Measurements from ENCODE around the gene HSPA1L.
A peak's percentile ranks its signal among the peaks of the same experiment; 100 is the strongest.
"Not testable (repeated sequence)": the region's sequence is repeated elsewhere in the genome, so short reads cannot be mapped to it uniquely, and the experiment has no call there.

The HSPA1L gene

DNA sequence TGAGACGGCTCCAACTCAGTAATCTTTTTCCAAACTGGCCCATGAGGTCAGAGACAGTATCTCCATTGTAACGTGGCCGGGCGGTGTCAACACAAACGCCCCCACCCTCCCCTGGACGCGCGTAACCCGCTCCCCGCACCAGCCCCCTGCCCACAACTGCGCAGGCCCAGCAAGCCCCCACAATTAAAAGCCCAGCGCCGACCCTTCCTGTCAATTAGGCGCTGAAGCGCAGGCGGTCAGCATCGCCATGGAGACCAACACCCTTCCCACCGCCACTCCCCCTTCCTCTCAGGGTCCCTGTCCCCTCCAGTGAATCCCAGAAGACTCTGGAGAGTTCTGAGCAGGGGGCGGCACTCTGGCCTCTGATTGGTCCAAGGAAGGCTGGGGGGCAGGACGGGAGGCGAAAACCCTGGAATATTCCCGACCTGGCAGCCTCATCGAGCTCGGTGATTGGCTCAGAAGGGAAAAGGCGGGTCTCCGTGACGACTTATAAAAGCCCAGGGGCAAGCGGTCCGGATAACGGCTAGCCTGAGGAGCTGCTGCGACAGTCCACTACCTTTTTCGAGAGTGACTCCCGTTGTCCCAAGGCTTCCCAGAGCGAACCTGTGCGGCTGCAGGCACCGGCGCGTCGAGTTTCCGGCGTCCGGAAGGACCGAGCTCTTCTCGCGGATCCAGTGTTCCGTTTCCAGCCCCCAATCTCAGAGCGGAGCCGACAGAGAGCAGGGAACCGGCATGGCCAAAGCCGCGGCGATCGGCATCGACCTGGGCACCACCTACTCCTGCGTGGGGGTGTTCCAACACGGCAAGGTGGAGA, at the start of gene HSPA1L, which contains the start of gene HSPA1A:
Gene HSPA1L (minus strand): TSS at position 259 of the 814 bp plus-strand sequence. CDS start 3,311 bp downstream, outside the sequence.
Gene HSPA1A (plus strand): TSS at position 519 of the 814 bp plus-strand sequence. CDS start 214 bp downstream, at position 733.
- peak; percentile 91 for DNase-seq

DNA sequence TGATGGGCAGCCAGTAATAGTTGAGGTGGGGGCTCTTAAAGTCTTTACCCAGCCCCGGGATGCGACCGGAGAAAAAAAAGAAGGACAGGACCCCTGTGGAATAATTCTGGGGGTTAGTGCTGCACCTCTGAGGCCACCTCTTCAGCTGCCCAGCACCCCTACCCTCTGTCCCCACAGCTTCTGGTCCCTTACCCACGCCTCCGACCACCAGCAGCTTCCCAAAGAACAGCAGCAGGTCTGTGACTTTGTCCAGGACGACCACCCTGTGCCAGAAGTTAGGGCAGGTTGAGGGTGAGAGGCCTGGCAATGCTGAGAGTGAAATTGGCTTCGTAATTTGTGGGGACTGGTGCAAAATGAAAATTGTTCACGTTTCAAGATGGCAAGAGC, 49.7 kb upstream of the HSPA1L start:
- DNase-seq, result no peak

DNA sequence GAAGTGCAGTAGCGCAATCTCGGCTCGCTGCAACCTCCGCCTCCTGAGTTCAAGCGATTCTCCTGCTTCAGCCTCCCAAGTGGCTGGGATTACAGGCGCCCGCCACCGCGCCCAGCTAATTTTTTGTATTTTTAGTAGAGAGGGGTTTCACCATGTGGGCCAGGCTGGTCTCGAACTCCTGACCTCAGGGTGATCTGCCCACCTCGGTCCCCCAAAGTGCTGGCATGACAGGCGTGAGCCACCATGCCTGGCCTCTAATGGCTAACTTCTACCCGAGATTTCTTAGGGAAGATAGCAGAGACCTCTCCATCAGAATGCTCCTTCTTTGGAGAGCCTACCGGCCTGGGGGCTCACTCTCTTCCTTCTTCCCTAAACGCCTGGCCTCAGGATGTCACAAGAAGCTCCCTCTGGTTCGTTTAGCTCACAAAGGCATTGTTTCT, 49.1 kb upstream of the HSPA1L start:
- DNase-seq, result not testable (repeated sequence)

DNA sequence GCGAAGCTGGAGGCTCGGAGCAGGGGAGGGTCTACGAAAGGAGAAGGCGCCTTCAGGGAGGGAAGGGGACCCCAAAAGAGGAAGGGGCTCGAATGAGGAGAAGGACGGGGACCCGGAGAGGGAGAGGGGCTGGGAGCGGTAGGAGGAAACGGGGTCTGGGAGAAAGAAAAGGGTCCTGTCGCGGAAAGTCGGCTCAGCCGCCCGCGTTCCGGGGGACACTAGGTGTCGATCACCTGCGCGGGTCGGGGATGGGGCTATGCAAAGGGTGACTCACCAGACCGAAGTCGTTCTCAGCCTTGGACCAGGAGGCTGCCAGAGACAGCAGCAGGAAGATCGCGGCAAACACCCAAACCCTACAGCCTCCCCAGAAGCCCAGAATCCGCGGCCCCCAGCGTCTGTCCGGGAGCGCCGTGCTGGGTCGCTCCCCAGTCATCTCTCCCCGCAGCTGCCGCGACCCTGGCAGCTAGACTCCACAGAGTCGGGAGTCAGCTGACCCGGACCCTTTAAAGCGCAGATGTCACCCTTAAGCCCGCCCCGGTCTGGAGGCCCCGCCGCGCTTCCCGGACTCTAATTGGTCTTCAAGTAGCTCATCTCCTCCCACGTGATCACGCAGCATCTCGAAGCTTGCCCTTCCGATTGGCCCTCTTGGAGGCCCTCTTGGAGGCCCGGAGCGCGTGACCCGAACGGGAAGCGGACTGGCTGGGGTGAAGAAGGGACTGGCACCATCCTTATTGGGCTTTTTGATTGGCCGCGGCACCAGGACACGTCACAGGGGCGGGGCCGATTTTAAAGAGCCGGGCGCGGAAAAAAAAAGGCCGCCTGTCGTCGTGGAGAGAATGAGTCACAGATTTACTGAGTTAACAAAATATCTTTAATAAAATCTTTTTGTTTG, 47.5 kb upstream of the HSPA1L start, which contains the start of gene NEU1:
Gene NEU1 (minus strand): TSS at position 478 of the 892 bp plus-strand sequence. CDS start 45 bp downstream, at position 433.
- DNase-seq, result peak; percentile 99

DNA sequence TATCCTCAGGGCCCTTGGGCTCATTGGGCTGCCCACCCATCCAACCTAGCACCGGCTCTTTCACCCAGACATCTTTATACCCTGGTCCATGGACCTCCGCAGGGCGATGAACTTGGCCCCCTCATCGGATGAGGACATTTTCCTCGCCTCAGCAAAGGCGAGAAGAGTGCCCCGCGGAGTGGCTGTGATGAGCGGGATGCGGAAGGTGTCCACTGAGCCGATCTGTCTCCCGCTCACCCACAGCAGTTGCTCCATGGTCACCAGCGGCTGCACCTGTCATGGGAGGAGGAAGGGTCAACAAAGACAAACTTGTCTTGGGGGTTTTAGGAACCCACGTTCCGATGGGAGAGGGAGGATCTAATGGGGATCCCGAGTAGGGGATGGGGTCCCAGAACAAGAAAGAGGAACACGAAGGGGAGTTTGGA, 46.8 kb upstream of the HSPA1L start:
- DNase-seq, result no peak

DNA sequence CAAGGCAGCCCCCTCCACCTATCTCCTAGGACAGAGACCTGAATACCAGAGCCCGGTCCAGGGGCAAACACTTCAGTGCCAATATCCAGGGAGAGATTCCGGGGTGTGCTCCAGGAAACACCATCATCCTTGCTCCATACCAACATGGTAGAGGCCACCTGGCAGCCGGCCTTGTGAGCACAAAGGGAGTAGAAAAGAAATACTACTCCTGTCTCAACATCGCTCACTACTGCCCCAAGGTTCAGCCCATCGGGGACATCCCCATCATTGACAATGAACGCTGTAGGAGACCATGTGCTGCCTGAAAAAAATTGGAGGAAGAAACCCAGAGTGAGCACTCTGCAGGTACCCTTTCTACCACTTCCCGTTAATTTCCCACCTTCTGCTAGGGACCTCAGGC, 46.1 kb upstream of the HSPA1L start:
- no peak for DNase-seq

DNA sequence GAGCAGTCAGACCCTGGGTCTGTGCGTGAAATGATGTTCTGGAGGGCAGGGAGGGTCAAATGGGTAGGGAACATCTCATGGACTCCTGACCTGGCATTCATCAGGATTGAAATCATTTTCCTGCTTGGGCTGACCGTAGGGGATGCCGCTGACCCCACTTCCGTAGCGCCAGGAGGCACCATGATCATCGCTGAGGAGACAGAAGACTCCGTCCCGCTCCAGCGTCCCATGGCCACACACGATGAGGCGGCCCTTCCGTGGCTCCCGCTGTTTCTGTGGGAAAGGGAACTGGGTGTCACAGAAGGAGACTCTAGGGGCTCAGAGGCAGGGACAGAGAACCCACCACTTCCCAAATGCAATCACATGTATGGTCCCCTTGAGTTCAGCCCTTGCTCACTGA, 45.3 kb upstream of the HSPA1L start:
- no peak for DNase-seq

DNA sequence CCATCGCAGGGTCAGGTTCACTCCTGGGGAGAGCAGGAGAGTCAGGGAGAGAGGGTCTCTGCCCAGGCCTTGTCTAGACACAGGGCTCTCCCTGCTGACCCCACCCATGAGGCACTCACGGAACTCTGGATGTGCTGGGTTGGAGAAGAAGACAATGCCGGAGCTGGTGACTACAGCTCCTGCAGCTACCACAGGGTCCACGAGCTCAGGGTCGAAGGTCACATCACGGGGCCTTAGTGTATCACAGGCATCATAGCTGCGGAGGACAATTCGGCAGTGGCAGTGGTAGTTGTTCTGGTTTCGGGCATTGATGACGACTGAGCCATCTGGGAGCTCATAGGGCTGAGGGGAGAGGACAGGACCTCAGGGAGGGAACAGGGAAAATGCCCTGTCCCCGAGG, 44.8 kb upstream of the HSPA1L start:
- no peak for DNase-seq

DNA sequence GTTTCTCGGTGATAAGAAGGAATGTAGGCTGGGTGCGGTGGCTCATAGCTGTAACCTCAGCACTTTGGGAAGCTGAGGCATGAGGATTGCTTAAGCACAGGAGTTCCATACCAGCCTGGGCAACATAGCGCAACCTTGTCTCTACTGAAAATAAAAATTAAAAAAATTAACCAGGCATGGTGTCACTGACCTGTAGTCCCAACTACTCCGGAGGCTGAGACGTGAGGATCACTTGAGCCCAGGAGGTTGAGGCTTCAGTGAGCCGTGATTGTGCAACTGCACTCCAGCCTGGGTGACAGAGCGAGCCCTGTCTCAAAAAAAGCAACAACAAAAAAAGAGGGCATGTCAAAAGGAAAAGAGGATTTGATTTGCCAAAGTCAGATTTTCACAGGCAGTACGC, 43.6 kb upstream of the HSPA1L start:
- no peak for DNase-seq

DNA sequence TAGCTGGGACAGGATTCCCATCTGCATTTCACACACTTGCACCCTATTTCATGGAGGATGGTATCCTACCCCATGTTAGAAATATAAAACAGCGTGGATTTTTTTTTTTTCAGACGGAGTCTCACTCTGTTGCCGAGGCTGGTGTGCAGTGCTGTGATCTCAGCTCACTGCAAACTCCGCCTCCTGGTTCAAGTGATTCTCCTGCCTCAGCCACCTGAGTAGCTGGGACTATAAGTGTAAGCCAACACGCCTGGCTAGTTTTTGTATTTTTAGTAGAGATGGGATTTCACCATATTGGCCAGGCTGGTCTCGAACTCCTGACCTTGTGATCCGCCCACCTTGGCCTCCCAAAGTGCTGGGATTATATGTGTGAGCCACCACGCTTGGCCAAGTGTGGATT, 42.7 kb upstream of the HSPA1L start:
- not testable (repeated sequence) for DNase-seq

DNA sequence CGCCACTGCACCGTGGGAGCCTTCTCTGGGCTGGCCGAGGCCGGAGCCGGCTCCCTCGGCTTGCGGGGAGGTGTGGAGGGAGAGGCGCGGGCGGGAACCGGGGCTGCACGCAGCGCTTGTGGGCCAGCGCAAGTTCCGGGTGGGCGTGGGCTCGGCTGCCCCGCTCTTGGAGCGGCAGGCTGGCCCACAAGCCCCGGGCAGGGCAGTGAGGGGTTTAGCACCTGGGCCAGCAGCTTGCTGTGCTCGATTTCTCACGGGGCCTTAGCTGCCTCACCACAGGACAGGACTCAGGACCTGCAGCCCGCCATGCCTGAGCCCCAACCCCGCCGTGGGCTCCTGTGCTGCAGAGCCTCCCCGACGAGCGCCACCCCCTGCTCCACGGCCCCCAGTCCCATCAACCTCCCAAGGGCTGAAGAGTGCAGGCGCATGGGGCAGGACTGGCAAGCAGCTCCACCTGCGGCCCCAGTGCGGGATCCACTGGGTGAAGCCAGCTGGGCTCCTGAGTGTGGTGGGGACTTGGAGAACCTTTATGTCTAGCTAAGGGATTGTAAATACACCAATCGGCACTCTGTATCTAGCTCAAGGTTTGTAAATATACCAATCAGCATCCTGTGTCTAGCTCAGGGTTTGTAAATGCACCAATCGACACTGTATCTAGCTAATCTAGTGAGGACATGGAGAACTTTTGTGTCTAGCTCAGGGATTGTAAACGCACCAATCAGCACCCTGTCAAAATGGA, 37.1 kb upstream of the HSPA1L start:
- not testable (repeated sequence) for DNase-seq

DNA sequence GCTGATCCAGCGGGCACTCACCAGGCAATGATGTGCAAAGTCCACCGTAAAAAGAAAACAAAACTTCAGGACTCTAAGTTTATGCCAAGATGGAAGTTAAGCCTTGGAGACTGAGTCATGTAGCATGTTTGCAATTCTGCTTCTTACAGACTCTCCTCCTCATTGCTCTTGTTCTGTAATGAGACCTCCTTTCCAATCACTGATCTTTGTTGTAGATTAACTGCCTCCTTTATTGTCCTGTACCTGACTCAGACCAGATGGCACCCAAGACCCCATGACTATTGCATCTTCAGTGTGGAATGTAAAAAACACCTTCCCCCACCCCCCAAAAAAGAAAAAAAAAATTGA, 36.4 kb upstream of the HSPA1L start:
- DNase-seq, result no peak

DNA sequence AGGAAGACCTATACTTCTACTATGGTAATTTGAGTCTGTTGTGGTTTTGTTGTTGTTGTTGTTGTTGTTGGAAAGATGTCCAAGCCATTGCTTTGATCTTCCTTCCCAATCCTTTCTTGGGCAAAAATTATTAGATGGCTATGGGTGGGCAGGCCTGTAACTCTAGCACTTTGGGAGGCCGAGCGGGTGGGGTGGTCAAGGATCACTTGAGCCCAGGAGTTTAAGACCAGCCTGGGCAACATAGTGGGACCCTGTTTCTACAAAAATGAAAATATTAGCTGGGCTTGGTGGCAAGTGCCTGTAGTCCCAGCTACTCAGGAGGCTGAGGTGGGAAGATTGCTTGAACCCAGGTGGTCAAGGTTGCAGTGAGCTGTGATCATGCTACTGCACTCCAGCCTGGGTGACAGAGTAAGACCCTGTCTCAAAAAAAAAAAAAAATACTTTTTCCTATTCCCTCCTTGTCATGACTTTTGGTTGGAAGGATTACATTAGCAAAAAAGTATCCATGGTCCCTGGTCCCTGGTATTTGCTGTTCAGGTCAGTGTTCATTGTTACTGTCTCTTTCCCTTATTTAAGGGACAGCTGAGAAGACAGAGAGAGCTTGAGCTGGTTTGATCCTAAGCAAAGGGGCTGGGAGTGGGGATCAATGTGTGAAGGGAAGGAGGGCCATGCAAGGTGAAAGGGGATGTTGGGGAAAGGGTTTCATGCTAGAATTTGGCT, 35.8 kb upstream of the HSPA1L start:
- no peak for DNase-seq

DNA sequence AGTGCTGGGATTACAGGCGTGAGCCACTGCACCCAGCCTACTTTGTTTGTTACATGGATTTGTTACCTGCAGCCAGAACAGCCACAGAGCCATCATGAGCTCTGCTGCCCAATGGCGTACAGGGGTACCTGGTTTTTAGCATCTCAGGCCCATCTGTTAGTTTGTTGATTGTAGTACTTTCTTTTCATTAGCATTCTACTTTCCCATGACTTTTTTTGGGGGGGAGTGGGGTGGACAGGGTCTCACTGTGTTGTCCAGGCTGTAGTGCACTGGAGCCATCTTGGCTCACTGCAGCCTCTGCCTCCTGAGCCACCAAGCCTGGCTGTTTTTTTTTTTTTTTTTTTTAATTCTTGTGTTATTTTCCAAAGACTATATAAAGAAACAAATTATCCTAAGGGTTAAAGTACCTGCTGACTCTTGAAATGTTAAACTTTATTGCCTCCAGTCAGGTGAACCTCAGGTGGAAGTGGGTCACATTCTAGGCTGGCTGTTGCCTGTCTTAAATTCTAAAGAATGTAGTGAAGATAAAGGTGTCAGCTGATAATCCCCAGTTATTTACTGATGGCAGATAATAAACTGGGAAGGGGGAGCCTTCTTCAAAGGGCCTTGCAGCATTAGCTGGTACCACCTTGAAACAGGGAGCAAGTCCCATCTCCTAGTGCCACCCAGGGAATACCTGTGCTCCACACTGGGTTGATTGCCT, 32.3 kb upstream of the HSPA1L start:
- DNase-seq, result no peak

DNA sequence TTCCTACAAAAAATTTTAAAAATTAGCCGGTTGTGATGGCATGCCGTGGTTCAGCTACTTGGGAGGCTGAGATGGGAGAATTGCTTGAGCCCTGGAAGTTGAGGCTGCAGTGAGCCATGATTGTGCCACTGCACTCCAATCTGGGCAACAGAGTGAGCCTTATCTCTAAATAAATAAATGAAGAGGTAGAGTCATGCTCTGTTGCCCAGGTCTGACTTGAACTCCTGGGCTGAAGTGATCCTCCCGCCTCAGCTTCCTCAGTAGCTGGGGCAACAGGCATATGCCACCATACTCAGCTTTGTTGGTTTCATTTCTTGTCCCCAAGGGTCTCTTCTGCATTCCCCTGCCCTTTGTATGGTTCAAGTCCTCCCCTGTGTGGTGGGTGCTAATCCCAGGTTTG, 29.4 kb upstream of the HSPA1L start:
- DNase-seq, result no peak

DNA sequence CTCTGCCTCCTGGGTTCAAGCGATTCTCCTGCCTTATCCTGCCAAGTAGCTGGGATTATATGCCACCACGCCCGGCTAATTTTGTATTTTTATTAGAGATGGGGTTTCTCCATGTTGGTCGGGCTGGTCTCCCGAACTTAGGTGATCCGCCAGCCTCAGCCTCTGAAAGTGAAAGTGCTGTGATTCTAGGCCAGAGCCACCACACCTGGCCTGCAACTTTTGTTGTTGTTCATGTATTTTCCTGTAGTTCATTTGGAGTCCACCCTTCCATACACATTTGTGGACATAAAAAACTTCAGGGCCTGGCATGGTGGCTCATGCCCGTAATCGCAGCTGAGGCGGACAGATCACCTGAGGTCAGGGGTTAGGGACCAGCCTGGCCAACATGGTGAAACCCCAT, 27.0 kb upstream of the HSPA1L start:
- no peak for DNase-seq

DNA sequence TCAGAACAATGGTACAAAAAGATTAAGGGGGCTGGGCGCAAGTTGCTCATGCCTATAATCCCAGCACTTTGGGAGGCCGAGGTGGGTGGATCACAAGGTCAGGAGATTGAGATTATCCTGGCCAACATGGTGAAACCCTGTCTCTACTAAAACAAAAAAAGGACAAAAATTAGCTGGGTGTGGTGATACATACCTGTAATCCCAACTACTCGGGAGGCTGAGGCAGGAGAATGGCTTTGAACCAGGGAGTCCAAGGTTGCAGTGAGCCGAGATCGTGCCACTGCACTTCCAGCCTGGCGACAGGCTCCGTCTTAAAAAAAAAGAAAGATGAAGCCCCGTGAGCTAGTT, 24.7 kb upstream of the HSPA1L start:
- not testable (repeated sequence) for DNase-seq

DNA sequence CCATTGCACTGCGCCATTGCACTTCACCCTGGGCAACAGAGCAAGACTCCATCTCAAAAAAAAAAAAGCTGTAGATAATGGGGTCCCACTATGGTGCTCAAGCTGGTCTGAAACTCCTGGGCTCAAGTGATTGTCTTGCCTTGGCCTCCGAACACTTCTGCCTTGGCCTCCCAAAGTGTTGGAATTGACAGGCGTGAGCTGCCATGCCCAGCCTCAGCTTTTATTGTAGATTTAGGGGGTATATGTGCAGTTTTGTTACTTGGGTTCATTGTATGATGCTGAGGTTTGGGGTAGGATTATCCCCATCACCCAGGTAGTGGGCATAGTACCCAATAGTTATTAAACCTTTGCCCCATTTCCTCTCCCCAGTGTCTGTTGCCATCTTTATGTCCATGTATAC, 23.9 kb upstream of the HSPA1L start:
- DNase-seq, result no peak

DNA sequence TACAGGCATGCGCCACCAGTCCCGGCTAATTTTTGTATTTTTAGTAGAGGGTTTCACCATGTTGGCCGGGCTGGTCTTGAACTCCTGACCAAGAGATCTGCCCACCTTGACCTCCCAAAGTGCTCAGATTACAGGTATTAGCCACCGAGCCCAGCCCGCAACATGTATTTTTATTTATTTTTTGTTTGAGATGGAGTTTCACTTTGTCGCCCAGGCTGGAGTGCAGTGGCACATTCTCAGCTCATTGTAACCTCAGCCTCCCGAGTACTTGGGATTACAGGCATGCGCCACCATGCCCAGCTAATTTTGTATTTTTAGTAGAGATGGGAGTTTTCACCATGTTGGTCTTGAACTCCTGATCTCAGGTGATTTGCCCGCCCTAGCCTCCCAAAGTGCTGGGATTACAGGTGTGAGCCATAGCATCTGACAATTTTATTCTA, 23.1 kb upstream of the HSPA1L start:
- DNase-seq, result not testable (repeated sequence)

DNA sequence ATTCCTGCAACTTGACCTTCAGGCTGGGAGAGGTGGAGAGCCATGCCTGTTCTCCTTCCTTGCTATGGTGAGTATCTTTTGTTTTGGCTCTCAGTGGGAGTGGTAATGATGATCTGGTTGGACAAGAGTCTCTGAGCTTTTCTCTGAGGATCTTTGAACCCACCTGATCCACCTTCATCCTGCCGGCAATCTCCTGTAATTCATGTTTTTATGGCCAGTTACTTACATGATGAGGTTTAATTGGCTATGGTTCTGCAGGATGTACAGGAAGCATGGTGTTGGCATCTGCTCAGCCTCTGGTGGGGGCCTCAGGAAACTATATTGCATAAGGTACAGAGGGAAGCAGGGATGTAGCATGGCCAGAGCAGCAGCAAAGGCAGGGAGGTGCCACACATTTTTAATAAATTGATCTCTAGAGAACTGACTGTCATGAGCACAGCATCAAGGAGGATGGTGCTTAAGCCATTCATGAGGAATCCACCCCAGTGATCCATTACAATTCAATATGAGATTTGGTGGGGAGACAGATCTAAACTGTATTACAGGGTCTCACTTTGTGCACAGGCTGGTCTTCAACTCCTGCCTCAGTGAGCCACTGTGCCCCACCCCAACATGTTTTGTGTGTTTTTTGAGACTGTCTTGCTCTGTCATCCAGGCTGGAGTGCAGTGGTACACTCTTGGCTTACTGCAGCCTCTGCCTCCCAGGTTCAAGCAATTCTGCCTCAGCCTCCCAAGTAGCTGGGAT, 22.5 kb upstream of the HSPA1L start:
- peak; percentile 62 for DNase-seq
